Inflammatory macrophage treated with lipopolysaccharide for 1 hour (primary cell): ENCODE measurements around the gene CAMSAP2.
A peak's percentile ranks its signal among the peaks of the same experiment; 100 is the strongest.
"Not testable (repeated sequence)": the region's sequence is repeated elsewhere in the genome, so short reads cannot be mapped to it uniquely, and the experiment has no call there.

Experiments used
- DNase-seq, 2 donors: peaks; one replicate each; pipeline ENCODE4 v3.0.0-alpha.2; 2020 to 2022

CAMSAP2 gene

DNA sequence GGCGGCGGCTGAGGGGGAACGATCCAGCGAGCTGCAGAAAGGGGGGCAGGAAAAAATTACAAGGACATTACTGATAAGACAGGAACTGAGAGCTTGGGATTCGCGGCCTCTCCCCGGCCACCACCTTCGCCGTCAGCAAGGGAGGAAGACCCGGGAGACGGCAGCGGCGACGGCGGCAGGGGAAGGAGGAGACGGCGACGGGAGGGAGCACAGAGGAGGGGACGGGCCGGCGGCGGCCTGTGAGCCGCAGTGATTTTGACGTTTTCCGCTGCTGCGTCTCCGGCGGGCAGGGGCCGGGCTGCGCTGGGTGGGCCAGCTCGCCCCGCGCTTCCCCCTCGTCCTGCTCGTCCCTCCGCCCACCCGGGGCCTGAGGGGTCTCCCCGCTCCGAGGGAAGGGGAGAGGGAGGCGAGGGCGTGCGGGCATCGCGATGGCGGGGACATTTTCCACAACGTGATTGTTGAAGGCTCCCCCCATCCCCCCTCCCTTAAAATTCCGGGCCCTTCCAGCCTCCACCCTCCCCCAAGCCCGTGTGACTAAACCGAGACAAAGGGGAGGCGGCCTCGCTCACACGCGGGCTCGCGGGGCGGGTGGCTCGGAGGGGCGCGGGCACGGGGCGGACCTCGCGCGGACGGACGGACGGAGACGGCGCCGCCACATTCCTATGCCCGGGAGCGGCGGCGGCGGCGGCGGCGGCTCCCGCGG lies 407 bp downstream of the CAMSAP2 start:
- peak; percentile 55 to 56 for DNase-seq

DNA sequence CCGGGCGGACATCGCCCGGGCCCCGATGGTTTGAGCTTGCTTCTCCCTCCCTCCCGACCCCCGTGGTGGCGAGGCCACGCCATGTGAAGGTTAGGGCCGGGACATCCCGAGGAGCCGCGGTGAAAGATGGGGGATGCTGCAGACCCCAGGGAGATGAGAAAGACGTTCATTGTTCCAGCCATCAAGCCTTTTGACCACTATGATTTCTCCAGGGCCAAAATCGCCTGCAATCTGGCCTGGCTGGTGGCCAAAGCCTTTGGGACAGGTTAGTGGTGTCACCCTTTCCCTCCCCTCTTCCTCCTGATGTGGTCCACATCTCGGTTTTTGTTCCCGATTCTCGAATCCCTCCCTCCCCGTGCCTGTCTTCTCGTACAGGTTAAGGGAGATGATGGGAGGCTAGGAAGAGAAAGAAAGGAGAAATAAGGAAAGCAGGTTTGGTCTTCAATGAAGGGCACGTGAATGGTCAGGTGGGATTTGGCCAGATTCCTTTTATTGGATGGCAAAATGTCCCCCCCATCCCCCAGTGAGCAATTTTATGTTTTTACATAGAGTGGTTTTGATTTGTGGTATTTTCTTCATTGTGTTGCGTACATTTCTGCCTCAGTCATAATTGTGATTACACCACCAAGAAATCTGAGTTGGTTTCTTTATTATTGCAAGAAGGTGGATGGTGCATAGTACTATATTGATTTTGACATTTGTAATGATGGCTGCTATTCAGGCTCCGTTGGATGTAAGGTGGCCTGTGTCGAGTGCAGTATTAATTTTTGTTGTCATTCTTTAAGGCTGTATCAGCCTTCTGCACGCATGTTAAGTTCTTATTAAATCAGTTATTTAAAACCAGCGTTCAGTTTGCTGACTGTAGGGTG lies 1.2 kb downstream of the CAMSAP2 start:
- DNase-seq = peak in 1 of 2 donors; percentile 15

DNA sequence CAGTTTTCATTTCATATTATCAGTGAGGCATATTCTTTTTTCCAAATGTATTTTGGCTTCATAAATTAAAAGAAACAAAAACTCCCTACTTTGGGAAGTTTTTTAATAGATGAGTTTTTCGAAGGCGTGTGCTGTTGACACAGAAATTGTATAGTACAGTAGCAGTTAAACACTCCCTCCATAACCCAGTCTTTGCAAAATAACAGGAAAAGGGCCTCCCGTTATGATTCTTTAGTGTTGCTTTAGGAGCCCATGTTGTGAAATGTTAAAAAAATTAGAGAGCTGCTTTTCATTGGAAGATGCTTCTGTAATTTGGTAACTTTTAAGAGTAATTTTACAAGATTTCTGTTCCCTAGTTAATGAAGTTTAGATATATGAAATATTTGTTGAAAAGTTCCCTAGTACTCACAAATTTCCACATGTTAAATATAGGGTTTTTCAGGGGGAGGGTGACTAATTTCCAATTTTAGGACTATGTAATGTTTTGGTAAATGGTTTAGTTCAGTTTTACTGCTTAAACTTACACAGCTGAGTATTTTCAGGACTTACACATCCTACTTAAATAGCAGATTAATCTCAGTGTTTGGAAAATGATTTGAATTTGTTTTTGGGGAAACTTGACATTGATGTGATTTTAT lies 2.0 kb downstream of the CAMSAP2 start:
- DNase-seq = peak; percentile 46 to 64

DNA sequence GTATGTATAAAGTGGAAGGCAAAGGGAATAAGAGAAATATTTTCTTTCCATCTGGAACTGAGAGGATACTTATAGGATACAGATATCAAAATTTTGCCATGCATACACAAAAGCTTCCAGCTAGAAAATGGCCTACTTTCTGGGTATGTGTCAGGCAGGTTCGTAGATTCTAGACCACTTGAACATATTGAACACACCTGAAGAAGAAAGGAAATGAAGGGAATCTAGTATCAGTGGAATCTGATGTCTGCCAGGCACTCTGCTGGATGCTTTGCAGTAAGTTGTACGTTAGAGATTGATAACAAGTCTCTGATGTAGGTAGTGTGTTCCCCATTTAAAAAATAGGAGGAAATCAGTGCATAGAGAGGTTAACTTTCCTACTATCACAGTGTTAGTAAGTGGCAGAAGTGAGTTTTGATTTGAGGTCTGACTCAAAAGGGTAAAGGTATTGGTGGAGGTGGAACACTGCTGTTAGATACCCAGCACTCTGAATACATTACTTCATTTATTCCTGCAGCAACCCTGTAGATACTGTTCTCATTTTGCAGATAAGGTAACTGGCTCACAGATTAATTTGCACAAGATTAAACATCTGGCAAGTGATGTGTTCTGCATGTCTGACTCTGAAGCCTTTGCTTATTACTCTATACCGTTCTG lies 3.0 kb downstream of the CAMSAP2 start:
- DNase-seq = no peak

DNA sequence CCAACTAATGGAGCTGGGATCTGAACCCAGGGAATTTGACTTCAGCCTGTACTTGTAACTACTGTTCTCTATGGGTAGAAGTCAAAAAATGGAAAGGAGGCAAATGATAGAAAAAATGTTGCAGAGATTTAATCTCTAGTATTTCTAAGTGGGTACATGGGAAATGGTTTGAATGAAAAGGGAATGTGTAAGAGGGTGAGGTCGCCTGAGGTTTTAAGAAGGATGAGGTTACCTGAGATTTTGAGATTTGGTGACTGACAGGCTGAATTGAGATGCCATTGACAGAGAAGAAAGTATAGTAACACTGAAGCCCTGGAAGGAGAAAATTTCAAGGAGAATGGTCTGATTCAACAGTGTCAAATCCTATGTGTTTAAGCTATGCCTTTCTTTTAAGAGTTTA lies 5.5 kb downstream of the CAMSAP2 start:
- no peak for DNase-seq

DNA sequence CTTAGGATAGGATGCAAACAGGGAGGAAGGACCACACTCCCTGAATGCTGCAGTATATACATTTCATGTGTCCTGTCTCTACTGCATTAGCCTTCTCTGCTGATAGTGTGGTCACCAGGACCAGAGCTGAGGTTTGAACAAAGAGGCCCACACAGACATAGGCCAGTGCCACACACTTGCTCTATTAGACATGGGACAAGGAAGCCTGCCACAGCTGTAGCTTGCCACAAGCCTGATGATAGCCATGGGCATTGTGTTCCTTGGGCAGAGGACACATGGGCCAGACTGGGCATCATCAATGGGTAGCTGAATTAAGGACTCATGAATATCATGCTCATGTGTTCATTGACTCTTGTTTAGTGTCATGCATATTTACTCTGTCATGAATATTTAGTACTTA lies 10.4 kb downstream of the CAMSAP2 start:
- DNase-seq = no peak

DNA sequence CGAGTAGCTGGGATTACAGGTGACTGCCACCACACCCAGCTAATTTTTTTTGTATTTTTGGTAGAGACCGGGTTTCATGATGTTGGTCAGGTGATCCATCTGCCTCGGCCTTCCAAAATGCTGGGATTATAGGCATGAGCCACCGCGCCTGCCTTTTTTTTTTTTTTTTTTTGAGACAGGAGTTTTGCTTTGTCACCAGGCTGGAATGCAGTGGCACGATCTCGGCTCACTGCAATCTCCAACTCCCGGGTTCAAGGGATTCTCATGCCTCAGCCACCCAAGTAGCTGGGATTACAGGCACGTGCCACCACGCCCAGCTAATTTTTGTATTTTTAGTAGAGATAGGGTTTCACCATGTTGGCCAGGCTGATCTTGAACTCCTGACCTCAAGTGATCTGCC lies 12.1 kb downstream of the CAMSAP2 start:
- DNase-seq = not testable (repeated sequence)

DNA sequence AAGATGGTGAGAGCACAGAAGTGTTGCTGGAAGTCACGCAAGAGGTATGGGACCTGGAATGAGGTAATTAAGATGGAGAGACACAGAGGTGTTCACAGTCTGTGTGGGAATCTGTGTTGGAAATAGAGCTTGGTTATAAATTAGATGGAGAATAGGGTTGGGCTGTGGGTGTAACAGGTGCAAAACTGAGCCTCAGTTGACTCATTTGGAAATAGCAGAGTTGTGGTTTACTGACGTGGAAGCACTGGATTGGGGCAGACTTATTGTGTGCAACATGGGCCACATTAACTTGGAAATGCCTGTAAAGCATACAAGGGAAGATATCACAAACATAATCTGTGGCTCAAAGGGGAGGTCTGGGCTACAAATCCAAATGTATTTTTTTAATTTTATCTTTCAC lies 13.0 kb downstream of the CAMSAP2 start:
- DNase-seq = no peak

DNA sequence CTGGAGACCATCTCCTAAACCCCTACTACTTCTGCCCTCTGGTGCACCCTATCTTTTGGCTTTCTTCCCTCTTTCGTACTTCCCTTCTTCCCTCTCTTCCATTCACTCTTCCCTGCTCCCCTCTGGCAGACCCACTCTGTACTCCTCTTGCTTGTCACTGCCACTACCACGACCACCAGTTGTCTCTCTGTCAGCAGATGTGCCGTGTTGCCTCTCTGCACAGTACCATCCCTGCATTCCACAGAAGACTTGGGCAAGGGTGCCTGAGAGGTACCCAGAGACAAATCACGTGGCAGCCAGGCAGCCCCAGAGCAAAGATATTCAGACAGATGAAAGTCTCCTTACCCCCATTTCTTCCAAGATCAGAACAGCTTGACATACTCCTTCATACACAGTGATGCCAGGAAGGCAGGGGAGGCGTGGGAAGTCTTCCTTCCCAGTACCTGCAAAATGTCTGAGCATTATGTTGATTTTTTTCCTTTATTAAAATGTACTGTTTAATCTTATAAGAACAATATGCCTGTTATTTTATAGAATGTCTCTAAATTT lies 15.0 kb downstream of the CAMSAP2 start:
- DNase-seq = no peak

DNA sequence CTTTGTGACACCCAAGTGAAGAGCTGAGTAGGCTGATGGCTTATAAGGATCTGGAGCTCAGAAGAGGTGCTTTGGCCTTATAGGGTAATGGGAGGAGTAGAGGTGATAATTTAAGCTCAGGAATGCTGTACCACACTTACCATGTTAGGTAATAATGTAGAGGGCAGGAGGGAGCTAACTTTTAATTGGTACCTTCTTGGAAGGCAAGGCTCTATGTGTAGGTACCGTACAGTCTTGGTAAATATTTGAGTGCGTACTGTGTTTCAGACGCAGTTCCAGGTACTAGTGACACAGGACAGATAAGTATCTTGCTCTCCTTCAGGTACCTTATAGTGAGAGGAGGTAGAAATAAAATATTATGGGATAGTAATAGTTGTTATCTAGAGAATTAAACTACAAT lies 16.8 kb downstream of the CAMSAP2 start:
- DNase-seq = no peak

DNA sequence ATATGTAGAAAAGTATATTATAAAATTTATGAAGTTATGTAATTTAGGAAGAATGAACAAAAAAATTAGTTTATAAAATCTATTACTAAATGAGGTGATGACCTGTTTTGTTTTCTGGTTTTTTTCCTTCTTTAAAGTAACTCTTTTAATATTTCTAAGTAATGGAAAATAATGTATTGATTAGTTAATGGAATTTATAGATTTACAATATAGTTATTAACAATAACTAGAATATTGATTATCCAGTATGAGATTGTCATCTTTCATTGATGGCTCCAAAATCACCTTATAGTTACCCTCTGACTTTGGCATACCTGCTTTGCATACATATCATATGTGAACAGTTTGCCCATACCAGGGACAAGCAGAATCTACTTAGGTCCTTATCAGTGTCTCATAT lies 23.4 kb downstream of the CAMSAP2 start:
- DNase-seq = no peak

DNA sequence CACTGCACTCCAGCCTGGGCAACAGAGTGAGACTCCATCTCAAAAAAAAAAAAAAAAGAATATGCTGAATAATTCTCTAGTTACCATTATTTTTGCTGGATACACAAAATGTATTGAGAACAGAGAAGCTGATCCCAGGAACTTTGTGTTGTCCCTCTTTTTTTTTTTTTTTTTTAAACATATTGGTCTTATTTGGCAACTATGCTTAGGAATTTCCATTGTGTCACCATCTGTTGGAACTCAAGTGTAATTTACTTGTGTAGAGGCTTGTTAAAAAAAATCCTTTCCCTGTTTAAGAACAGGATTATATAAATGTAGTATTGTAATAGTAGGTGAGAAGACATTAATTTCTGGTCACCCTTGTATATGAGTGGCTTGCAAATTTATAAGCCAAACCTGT lies 28.6 kb downstream of the CAMSAP2 start:
- DNase-seq = peak; percentile 65 to 79

DNA sequence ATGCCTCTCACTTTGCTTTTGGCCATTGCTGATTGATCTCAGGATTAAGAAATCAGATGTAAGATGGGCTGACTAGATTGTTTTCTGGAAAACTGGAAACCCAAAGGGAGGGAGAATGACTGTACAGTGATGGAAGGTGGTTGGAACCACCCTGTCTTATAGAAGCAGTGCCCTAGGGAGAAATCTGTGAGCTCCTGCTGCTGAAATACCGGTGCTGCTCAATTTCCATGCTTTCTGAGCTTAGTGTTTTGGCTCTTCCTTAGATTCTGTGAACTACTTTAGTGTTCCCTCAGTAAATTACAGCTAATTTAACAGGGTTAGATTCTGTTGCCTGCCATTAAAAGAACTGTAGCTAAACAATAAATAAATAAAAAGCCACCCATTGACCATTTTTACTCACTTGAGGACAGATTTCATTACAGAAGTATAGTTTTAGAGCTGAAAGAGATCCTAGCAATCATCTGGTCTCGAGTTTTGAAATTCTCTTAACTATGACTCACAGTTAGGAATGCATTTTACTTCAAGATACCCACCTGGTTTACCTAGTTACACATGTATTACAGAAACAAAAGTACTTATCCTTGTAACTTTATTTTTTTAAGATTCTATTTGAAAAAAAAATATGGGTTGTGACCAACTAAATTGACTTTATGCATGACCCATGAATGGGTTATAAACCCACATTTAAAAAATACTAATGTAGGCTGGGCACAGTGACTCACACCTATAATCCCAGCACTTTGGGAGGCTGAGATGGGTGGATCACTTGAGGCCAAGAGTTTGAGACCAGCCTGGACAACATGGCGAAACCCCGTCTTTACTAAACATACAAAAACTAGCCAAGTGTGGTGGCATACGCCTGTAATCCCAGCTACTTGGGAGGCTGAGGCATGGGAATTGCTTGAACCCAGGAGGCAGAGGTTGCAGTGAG lies 33.2 kb downstream of the CAMSAP2 start:
- DNase-seq = no peak

DNA sequence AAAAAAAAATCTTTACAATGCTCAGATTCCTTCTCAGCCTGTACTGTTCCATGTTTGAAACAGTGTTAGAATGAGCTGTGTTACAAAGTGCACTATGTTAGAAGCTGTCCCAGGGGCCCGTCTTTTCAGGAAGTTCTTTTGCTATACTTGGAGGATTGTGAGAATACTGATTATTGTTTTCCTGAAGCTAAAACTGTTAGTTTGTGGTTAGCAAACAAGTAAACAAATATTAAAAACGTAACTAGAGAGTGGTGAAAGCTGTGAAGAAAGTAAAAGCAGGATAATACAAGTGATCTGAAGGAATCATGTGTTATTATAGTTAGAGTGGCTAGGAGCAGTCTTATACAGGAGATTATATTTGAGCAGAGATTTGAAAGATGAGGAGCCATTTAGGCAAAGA lies 35.6 kb downstream of the CAMSAP2 start:
- no peak for DNase-seq

DNA sequence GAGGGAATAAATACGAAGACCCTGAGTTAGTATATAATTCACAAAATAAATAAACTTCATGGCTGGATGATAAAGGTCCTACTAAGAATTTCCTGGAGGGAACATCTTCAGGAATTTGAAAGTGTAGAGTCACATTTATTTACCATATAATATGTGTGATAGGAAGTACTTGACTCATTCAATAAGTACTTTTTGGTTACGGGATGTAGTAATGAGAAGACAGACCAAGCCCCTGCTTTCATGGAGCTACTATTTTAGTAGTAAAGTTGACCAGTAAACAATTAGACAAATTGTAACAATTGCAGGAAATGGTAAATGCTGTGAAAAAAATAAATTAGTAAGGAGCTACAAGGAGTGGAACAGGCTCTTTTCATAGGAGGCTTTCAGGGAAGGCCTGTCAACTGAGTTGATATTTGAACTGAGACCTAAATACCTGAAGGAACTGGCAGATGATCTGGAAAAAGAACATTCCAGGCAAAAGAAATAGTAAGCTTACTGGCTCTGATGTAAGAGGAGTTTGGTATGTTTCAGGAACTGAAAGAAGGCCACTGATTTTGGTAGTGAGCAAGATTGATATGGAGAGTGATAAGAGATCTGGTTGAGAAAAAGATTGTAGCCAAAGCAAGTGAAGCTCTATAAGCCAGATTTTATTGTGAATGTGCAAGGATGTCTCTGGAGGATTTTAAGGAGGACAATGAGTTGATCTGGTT lies 36.2 kb downstream of the CAMSAP2 start:
- DNase-seq = no peak

DNA sequence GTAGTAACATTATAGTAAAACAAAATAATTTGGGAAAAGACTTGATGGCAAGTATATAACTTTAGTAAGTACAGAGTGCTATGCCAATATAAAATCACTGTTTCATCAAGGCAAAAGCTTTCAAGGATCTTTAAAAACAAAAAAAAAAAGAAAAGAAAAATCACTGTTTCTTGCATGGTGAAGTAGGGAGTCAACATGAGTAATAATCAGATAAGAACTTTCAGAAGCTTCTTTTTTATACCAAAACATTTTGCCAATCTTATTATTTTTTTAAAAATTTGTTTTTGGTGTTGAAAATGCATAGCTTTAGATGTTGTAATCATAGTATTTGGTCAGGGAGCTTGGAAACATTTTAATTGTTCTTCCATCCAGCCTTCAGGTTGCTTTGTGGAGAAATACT lies 37.2 kb downstream of the CAMSAP2 start:
- DNase-seq = no peak

DNA sequence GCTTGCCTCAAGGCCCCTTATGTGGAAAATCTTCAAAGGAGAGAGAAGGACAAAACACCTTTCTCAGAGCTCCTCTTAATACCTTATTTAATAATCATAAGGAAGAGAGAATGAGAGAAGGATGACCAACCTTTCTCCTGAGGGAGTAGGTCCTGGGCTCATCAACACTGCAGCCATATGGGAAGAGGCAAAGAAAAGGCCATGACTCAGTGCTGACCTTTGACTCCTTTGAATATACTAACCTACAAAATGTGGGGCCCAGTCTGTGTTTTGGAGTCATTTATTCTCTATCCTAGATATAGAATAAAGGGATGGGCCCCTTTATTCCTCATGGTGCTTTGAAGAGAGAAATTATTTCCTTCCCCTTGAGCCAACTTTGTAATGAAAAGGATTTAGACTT lies 38.3 kb downstream of the CAMSAP2 start:
- no peak for DNase-seq

DNA sequence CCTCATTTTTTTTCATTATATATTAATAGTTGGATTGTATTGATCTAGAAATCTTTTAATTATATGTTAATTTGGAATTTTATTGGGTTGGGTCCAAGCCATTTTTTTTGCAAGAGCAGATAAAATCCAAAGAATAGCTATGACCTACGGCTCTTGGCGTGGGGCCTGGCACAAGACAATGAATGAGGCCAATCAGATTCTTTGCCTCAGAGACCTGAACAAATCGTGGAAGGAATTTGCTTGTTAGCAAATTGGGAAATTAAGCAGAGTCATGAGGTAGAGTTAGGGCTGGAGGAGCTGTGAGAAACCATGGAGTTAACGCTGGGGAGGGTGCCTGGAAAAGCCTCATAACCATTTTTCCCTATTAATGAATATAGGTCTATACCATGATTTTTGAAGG lies 40.1 kb downstream of the CAMSAP2 start:
- no peak for DNase-seq

DNA sequence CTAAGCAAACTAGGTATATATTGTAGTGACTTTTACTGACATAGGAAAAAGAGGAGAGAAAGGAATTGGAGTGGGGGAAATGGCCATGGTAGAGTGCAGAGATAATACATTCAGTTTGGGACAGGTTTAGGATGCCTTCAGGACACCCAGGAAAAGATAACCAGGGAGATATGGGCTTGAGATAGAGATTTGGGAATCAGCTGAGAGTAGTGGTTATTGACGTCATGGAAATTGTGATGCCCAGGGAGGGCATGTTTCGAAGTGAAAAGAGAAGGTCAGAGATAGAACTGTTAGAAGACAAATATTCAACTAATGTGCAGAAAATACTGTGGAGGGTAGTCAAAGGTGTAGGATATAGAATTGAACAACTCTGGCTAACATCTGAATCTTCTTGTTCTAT lies 40.6 kb downstream of the CAMSAP2 start:
- DNase-seq = no peak

DNA sequence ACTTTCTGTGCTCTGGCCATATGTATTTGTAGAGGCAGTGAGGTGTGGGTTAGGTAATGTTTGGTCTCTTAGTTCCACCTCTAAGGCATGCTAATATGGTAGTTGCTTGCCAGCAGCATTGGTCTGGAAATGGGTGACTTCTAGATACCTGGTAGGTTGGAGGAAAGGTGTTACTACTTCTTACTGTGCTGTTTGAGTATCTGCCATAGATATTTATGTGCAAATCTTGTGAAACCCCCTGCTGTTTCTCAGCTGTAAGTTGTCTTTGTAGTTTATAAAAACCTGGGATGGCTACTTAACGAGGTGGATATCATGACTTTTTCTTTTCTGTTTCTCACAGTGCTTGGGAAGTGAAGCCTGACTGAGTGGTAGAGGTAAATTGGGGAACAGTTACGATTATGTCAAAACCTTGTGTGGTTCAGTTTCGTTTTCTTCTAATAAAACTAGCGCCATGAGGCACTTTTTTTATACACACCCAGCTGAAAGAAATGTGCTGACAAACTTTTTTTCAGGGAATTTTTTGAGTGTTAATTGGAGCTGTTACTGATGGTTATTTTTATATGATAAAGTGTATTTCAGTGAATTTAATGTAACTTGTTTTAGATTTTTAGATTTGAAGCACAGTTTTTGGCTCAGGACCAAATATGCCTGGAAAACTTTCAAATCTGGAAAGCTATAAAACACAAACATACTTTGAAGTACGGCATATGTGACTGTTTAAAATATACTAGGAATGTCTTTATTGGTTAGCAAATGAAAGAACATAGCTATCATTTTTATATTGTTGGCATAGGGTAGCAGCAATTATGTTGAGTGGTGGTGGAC lies 42.1 kb downstream of the CAMSAP2 start:
- peak; percentile 24 to 42 for DNase-seq
